PFSK-1 (cell line): ENCODE results near the gene CHD9NB.

Experiments used
- FOXP2 ChIP-seq: optimal IDR thresholded peaks from 2 replicates; pipeline ENCODE3; 2011; ENCODE audit warnings: borderline replicate concordance, control low read depth, inconsistent platforms; ENCODE audit not compliant: insufficient read depth; ENCODE audit errors: extremely low read length, extremely low read depth
- POLR2AphosphoS5 ChIP-seq: IDR thresholded peaks from 2 replicates; pipeline ENCODE4 v1.6.1; 2012; ENCODE audit warnings: low read depth, mild to moderate bottlenecking, control low read depth, low read length, moderate library complexity
- SIN3A ChIP-seq: IDR thresholded peaks from 2 replicates; pipeline ENCODE4 v1.6.1; 2012; ENCODE audit warnings: mild to moderate bottlenecking, low read length, moderate library complexity, borderline replicate concordance; ENCODE audit not compliant: insufficient read depth
- TAF1 ChIP-seq: IDR thresholded peaks from 2 replicates; pipeline ENCODE4 v1.6.1; 2012; ENCODE audit warnings: low read length, control low read depth, borderline replicate concordance; ENCODE audit not compliant: insufficient read depth
- TF ChIP-seq, protein P1 (sequence below), 2 experiments: IDR thresholded peaks; 2 replicates each; pipeline versions ENCODE4 v1.6.1 to v1.8.0; 2011 to 2012; ENCODE audit warnings: low read depth in 2 of 2, low read length in 2 of 2, control low read depth in 1 of 2, inconsistent platforms in 1 of 2, mild to moderate bottlenecking in 1 of 2, moderate library complexity in 1 of 2; ENCODE audit not compliant: insufficient read depth in 1 of 2

Gene CHD9NB

GRCh38 chr16:53018834-53019416 lies 33.8 kb downstream of the CHD9NB start:
- TF ChIP-seq, protein P1, sequence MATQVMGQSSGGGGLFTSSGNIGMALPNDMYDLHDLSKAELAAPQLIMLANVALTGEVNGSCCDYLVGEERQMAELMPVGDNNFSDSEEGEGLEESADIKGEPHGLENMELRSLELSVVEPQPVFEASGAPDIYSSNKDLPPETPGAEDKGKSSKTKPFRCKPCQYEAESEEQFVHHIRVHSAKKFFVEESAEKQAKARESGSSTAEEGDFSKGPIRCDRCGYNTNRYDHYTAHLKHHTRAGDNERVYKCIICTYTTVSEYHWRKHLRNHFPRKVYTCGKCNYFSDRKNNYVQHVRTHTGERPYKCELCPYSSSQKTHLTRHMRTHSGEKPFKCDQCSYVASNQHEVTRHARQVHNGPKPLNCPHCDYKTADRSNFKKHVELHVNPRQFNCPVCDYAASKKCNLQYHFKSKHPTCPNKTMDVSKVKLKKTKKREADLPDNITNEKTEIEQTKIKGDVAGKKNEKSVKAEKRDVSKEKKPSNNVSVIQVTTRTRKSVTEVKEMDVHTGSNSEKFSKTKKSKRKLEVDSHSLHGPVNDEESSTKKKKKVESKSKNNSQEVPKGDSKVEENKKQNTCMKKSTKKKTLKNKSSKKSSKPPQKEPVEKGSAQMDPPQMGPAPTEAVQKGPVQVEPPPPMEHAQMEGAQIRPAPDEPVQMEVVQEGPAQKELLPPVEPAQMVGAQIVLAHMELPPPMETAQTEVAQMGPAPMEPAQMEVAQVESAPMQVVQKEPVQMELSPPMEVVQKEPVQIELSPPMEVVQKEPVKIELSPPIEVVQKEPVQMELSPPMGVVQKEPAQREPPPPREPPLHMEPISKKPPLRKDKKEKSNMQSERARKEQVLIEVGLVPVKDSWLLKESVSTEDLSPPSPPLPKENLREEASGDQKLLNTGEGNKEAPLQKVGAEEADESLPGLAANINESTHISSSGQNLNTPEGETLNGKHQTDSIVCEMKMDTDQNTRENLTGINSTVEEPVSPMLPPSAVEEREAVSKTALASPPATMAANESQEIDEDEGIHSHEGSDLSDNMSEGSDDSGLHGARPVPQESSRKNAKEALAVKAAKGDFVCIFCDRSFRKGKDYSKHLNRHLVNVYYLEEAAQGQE (IDR thresholded peaks at IDR 0.05; ENCODE audit: insufficient read depth in 1 of 2, low read depth in 2 of 2, low read length in 2 of 2) = no peak
- TF ChIP-seq TAF1 (no peak), SIN3A (no peak), POLR2AphosphoS5 (no peak), FOXP2 (no peak)

- no peak for TF ChIP-seq POLR2AphosphoS5
- no peak for TF ChIP-seq TAF1
- TF ChIP-seq SIN3A = no peak
- TF ChIP-seq, protein P1 (IDR thresholded peaks at IDR 0.05; ENCODE audit: insufficient read depth in 1 of 2, low read depth in 2 of 2, low read length in 2 of 2) = no peak
- TF ChIP-seq FOXP2 = no peak
Observed at GRCh38 chr16:53014287-53014686, 38.4 kb downstream of the CHD9NB start.

DNA sequence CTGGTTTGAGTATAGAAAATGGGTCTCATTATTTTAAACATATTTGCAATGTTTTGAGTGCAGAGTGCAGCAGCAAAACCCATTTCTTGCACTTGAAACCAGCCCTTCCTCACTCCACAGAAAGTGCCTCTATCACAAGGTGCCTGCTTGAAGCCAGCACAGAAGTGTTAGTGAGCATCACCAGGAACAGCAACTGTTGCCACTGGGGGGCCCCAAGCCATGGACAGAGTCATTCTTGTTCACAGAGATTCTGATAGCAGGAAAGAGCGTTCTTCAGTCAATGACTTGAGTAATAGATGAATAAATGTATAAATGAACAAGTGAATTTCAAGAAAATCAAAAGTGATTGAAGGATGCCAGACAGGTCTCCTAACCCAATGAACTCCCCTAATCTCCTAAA lies 45.6 kb downstream of the CHD9NB start:
- TF ChIP-seq POLR2AphosphoS5 (no peak), FOXP2 (no peak), TAF1 (no peak), SIN3A (no peak)
- TF ChIP-seq, protein P1 (IDR thresholded peaks at IDR 0.05; ENCODE audit: insufficient read depth in 1 of 2, low read depth in 2 of 2, low read length in 2 of 2) = no peak

- TF ChIP-seq SIN3A (no peak), TAF1 (no peak), FOXP2 (no peak), POLR2AphosphoS5 (no peak)
- TF ChIP-seq, protein P1 (IDR thresholded peaks at IDR 0.05; ENCODE audit: insufficient read depth in 1 of 2, low read depth in 2 of 2, low read length in 2 of 2) = no peak
Observed at GRCh38 chr16:52997922-52998321, 54.8 kb downstream of the CHD9NB start.
